A549 (cell line): ENCODE data around the gene MAP3K13. TPM values are rescaled to one million over a fixed set of nuclear protein-coding genes. Genes with fewer than 3 reads are reported as not detected.
A peak's percentile ranks its signal among the peaks of the same experiment; 100 is the strongest.

ENCODE experiments used
- ATAC-seq, 2 experiments: fragments of 200-7000 bp in 1 of 2; fragments of >200 bp in 1 of 2; cut with Nextera tagmentation in 1 of 2; cut with Tn5 transposase in 1 of 2; 3 replicates each; pipeline versions ENCODE4 v1.8.0 to v1.9.1; 2018 to 2020; ENCODE audit warnings: mild to moderate bottlenecking in 1 of 2, moderate library complexity in 1 of 2
- CTCF ChIA-PET: fragments of 300-600 bp; sonication (Branson Sonifier 250); formaldehyde crosslinking; extraction: SDS; loops from one replicate; lab custom pipeline; 2021; ENCODE audit warnings: antibody characterized with exemption, inconsistent platforms; lab: Yijun Ruan, JAX
- POLR2A ChIA-PET: fragments of 350-600 bp; formaldehyde crosslinking; extraction: SDS; loops from one replicate; lab custom pipeline; 2021; ENCODE audit warnings: antibody characterized with exemption, inconsistent platforms; lab: Yijun Ruan, JAX
- DNase-seq, 2 experiments: peaks; one replicate each; pipeline versions ENCODE4 v3.0.0 to v3.0.0-alpha.2; 2011 to 2016; ENCODE audit warnings: low read depth in 1 of 2, low spot score in 1 of 2
- FAIRE-seq: peaks from 2 replicates; lab custom pipeline; 2011; peaks lifted over from hg19 to GRCh38; lab: Jason Lieb, UNC
- H3K27ac ChIP-seq, 2 experiments: fragments of >200 bp; sonication (Bioruptor Twin); formaldehyde crosslinking; 3 replicates each; pipeline ENCODE4 v1.5.1; 2016 to 2017
- H3K4me1 ChIP-seq: fragments of >200 bp; sonication (Bioruptor Twin); formaldehyde crosslinking; 3 replicates; pipeline ENCODE4 v1.6.1; 2016
- H3K4me2 ChIP-seq: fragments of >200 bp; sonication (Bioruptor Twin); formaldehyde crosslinking; 3 replicates; pipeline ENCODE4 v1.6.1; 2016
- H3K4me3 ChIP-seq: fragments of >200 bp; sonication (Bioruptor Twin); formaldehyde crosslinking; 3 replicates; pipeline ENCODE4 v1.5.1; 2016
- H3K9me3 ChIP-seq: fragments of >200 bp; sonication (Bioruptor Twin); formaldehyde crosslinking; 3 replicates; pipeline ENCODE4 v1.6.1; 2016
- CHD2 ChIP-seq: fragments of 150-350 bp; IDR thresholded peaks from 2 replicates; pipeline ENCODE4 v1.6.1; 2014; ENCODE audit warnings: low read length; ENCODE audit not compliant: partially characterized antibody
- EHF ChIP-seq: fragments of 250-450 bp; sonication (Bioruptor Pico); IDR thresholded peaks from 2 replicates; pipeline ENCODE4 v1.5.0; 2020; ENCODE audit warnings: mild to moderate bottlenecking
- EP300 ChIP-seq, 2 experiments: fragments of >200 bp; sonication (Bioruptor Twin); formaldehyde crosslinking; IDR thresholded peaks; 2 replicates in 1 of 2; 3 replicates in 1 of 2; pipeline ENCODE4 v1.6.1; 2016 to 2017
- FOXS1 ChIP-seq: fragments of 250-450 bp; sonication (Bioruptor Pico); IDR thresholded peaks from 2 replicates; pipeline ENCODE4 v1.5.0; 2020; ENCODE audit warnings: mild to moderate bottlenecking, moderate library complexity
- GATA3 ChIP-seq: IDR thresholded peaks from 2 replicates; pipeline ENCODE4 v1.6.1; 2012; ENCODE audit warnings: borderline replicate concordance
- JUNB ChIP-seq: fragments of >200 bp; sonication (Bioruptor Twin); formaldehyde crosslinking; IDR thresholded peaks from 2 replicates; pipeline ENCODE4 v1.6.1; 2016
- KDM1A ChIP-seq: fragments of 200-600 bp; sonication (generic); IDR thresholded peaks from 2 replicates; pipeline ENCODE4 v1.6.1; 2016; ENCODE audit warnings: low read depth, mild to moderate bottlenecking
- KDM5A ChIP-seq: fragments of 200-600 bp; sonication (generic); IDR thresholded peaks from 2 replicates; pipeline ENCODE4 v1.6.1; 2016; ENCODE audit warnings: antibody characterized with exemption, mild to moderate bottlenecking
- MAFK ChIP-seq: fragments of 450-650 bp; IDR thresholded peaks from 2 replicates; pipeline ENCODE4 v1.6.1; 2014; ENCODE audit not compliant: partially characterized antibody
- POLR2AphosphoS2 ChIP-seq: conservative IDR thresholded peaks from 2 replicates; pipeline ENCODE4 v1.6.1; 2012; ENCODE audit warnings: low read length, improper control_type of control experiment, inconsistent platforms
- RFX5 ChIP-seq: fragments of 450-650 bp; IDR thresholded peaks from 2 replicates; pipeline ENCODE4 v1.7.1; 2014; ENCODE audit warnings: antibody characterized with exemption, mild to moderate bottlenecking, moderate library complexity
- SMC3 ChIP-seq: fragments of >200 bp; sonication (Bioruptor Twin); formaldehyde crosslinking; IDR thresholded peaks from 3 replicates; pipeline ENCODE4 v1.6.1; 2018; ENCODE audit warnings: inconsistent platforms
- SREBF2 ChIP-seq: fragments of 450-650 bp; IDR thresholded peaks from 2 replicates; pipeline ENCODE4 v1.6.1; 2014; ENCODE audit warnings: mild to moderate bottlenecking, moderate library complexity
- TFCP2L1 ChIP-seq: fragments of 250-450 bp; sonication (Bioruptor Pico); IDR thresholded peaks from 2 replicates; pipeline ENCODE4 v1.5.0; 2021; ENCODE audit warnings: mild to moderate bottlenecking
- ZC3H11A ChIP-seq: fragments of 450-650 bp; IDR thresholded peaks from 2 replicates; pipeline ENCODE4 v1.6.1; 2014; ENCODE audit warnings: antibody characterized with exemption, mild to moderate bottlenecking
- ZFP36 ChIP-seq: fragments of 450-650 bp; IDR thresholded peaks from 2 replicates; pipeline ENCODE4 v1.6.1; 2014; ENCODE audit warnings: borderline replicate concordance; ENCODE audit not compliant: partially characterized antibody
- ZNF302 ChIP-seq: fragments of 250-450 bp; sonication (Bioruptor Pico); IDR thresholded peaks from 2 replicates; pipeline ENCODE4 v1.9.0; 2021; ENCODE audit warnings: inconsistent platforms, mild to moderate bottlenecking, moderate library complexity
- WGBS: methylation state at CpG from one replicate; pipeline ENCODE4 v1.1.6; 2017; ENCODE audit errors: missing lambda C conversion rate; 5-methylcytosine and 5-hydroxymethylcytosine counted together
- polyA plus RNA-seq, 4 experiments: library from polyadenylated mRNA; depleted of rRNA in 3 of 4; stranded (reverse); fragments of >200 nt; fragmentation: RNase III in 1 of 4; extraction: RNeasy Plus Mini Kit Qiagen cat#74134 plus additional on column Dnase treatment in 1 of 4; gene quantifications; 2 replicates in 3 of 4; 3 replicates in 1 of 4; pipeline ENCODE4 v1.2.3, GENCODE V29; 2011 to 2017
- TF ChIP-seq, protein P1 (sequence below): fragments of 250-450 bp; sonication (Bioruptor Pico); IDR thresholded peaks from 2 replicates; pipeline ENCODE4 v1.5.0; 2020; ENCODE audit warnings: low read depth, mild to moderate bottlenecking, moderate library complexity
- TF ChIP-seq, protein P2 (sequence below): fragments of 150-350 bp; IDR thresholded peaks from 2 replicates; pipeline ENCODE4 v1.6.1; 2014; ENCODE audit warnings: low read depth, mild to moderate bottlenecking, low read length
- TF ChIP-seq, protein P3 (sequence below): IDR thresholded peaks from 2 replicates; pipeline ENCODE4 v1.6.1; 2012; ENCODE audit warnings: low read depth, borderline replicate concordance
- TF ChIP-seq, protein P4 (sequence below): fragments of >200 bp; sonication (Bioruptor Twin); formaldehyde crosslinking; IDR thresholded peaks from 3 replicates; pipeline ENCODE4 v1.6.1; 2016

MAP3K13 gene
- polyA plus RNA-seq, 2 of the 4 experiments (the other 2 are of a cell fraction): 15.8 to 23.2 TPM

DNA sequence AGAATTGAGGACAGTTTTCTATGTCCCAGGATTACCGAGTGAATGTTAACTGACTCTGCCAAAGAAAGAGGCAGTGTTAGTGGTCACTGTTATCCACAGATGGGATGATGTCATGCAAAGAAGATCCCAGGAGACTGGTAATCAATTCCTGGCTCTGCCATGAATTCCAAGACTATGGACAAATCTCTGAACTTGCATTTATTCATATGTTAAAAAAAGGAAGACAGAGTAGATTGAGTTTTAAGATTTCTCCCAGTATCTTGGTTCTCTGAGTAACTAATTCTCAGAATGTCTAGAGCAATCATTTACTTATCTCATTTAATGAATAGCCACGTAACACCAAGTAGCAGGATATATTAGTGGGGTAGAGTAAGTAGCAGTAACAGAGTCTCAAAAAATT, 11.5 kb upstream of the MAP3K13 start:
- ChIA-PET POLR2A (no interaction called here), CTCF (no interaction called here)
- DNase-seq (no peak), ATAC-seq (no peak), FAIRE-seq (no peak)
- H3K9me3 ChIP-seq: no peaks in the 10 kb centered on the region
- TF ChIP-seq ZC3H11A (no peak), JUNB (no peak), GATA3 (no peak), CHD2 (no peak), MAFK (no peak), EP300 (IDR thresholded peaks at IDR 0.05) (no peak), FOXS1 (CRISPR knock-in tag) (no peak)
- H3K4me1 ChIP-seq: peaks cover 11% of the 10 kb centered on the region; the same call in 1 of the 3 replicates
- WGBS: 48% methylated on average over 2 of the region's 2 CpGs
- H3K27ac ChIP-seq: peak overlapping the region; percentile 8 to 74; a peak in 5 of 6 replicates
- H3K4me2 ChIP-seq: peak overlapping the region; percentile 28; the same call in 2 of the 3 replicates
- no peak overlapping the region for H3K4me3 ChIP-seq

DNA sequence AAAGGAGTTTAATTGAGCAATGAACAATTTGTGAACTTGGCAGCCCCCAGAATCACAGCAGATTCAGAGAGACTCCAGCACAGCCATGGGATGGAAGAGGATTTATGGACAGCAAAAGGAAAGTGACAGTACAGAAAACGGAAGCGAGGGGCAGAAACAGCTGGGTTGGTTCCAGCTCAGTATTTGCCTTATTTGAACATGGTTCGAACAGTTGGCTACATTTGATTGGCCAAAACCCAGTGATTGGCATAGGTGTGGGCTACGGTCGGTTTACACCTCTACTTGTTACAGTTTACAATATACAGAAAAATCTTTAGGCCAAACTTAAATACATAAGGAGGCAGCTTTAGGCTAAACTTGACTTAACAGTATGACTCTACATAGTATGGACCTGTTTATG, 9.7 kb upstream of the MAP3K13 start:
- POLR2A ChIA-PET: no interaction called here
- Histone ChIP-seq H3K4me1 (peaks cover 12% of the 10 kb centered on the region; the same call in 1 of the 3 replicates), H3K4me3 (no peak overlapping the region), H3K4me2 (no peak overlapping the region), H3K9me3 (no peaks in the 10 kb centered on the region), H3K27ac (no peak overlapping the region; a peak in 1 of 6 replicates)
- TF ChIP-seq, protein P1, sequence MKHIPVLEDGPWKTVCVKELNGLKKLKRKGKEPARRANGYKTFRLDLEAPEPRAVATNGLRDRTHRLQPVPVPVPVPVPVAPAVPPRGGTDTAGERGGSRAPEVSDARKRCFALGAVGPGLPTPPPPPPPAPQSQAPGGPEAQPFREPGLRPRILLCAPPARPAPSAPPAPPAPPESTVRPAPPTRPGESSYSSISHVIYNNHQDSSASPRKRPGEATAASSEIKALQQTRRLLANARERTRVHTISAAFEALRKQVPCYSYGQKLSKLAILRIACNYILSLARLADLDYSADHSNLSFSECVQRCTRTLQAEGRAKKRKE (CRISPR knock-in tag): no peak
- TF ChIP-seq, protein P2, sequence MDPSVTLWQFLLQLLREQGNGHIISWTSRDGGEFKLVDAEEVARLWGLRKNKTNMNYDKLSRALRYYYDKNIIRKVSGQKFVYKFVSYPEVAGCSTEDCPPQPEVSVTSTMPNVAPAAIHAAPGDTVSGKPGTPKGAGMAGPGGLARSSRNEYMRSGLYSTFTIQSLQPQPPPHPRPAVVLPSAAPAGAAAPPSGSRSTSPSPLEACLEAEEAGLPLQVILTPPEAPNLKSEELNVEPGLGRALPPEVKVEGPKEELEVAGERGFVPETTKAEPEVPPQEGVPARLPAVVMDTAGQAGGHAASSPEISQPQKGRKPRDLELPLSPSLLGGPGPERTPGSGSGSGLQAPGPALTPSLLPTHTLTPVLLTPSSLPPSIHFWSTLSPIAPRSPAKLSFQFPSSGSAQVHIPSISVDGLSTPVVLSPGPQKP: no peak
- TF ChIP-seq KDM5A (no peak), ZNF302 (CRISPR knock-in tag) (no peak), RFX5 (no peak), SMC3 (no peak), KDM1A (no peak), TFCP2L1 (CRISPR knock-in tag) (no peak), MAFK (no peak), POLR2AphosphoS2 (no peak), ZFP36 (no peak), SREBF2 (no peak), EHF (no peak)
- TF ChIP-seq, protein P3, sequence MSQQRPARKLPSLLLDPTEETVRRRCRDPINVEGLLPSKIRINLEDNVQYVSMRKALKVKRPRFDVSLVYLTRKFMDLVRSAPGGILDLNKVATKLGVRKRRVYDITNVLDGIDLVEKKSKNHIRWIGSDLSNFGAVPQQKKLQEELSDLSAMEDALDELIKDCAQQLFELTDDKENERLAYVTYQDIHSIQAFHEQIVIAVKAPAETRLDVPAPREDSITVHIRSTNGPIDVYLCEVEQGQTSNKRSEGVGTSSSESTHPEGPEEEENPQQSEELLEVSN: no peak
- TF ChIP-seq, protein P4, sequence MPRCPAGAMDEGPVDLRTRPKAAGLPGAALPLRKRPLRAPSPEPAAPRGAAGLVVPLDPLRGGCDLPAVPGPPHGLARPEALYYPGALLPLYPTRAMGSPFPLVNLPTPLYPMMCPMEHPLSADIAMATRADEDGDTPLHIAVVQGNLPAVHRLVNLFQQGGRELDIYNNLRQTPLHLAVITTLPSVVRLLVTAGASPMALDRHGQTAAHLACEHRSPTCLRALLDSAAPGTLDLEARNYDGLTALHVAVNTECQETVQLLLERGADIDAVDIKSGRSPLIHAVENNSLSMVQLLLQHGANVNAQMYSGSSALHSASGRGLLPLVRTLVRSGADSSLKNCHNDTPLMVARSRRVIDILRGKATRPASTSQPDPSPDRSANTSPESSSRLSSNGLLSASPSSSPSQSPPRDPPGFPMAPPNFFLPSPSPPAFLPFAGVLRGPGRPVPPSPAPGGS: no peak
- 87% methylated on average over 5 of the region's 5 CpGs for WGBS
- no peak for ATAC-seq
- DNase-seq: no peak
- CTCF ChIA-PET: interaction anchor here (0.6 to 1.5 kb wide), 8 partner anchors 11 to 46 kb away, joined by 3 to 6 read pairs (median 3); no protein-coding TSS in a partner anchor
- FAIRE-seq: no peak
